Fibroblast of pulmonary artery (primary cell): ENCODE measurements around the gene PHTF2.
"Not testable (repeated sequence)": the region's sequence is repeated elsewhere in the genome, so short reads cannot be mapped to it uniquely, and the experiment has no call there.

ENCODE experiments used
- DNase-seq: peaks from one replicate; pipeline ENCODE4 v3.0.0-alpha.2; 2010; ENCODE audit warnings: low read depth
- H3K4me3 ChIP-seq: replicated peaks from 2 replicates; pipeline ENCODE4 v1.5.1; 2011; ENCODE audit warnings: low read depth, mild to moderate bottlenecking, control low read depth, low read length, moderate library complexity
- TF ChIP-seq, protein P1 (sequence below): IDR thresholded peaks from 2 replicates; pipeline ENCODE4 v1.5.1; 2011; ENCODE audit warnings: mild to moderate bottlenecking, control low read depth, low read length, inconsistent platforms; ENCODE audit errors: missing control alignments

PHTF2 gene

GRCh38 chr7:77866786-77867536, 68.4 kb downstream of the PHTF2 start:
- peak; percentile 72 for DNase-seq
- TF ChIP-seq, protein P1, sequence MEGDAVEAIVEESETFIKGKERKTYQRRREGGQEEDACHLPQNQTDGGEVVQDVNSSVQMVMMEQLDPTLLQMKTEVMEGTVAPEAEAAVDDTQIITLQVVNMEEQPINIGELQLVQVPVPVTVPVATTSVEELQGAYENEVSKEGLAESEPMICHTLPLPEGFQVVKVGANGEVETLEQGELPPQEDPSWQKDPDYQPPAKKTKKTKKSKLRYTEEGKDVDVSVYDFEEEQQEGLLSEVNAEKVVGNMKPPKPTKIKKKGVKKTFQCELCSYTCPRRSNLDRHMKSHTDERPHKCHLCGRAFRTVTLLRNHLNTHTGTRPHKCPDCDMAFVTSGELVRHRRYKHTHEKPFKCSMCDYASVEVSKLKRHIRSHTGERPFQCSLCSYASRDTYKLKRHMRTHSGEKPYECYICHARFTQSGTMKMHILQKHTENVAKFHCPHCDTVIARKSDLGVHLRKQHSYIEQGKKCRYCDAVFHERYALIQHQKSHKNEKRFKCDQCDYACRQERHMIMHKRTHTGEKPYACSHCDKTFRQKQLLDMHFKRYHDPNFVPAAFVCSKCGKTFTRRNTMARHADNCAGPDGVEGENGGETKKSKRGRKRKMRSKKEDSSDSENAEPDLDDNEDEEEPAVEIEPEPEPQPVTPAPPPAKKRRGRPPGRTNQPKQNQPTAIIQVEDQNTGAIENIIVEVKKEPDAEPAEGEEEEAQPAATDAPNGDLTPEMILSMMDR, result no peak
- H3K4me3 ChIP-seq, result no peak overlapping the region

GRCh38 chr7:77867537-77867865, 68.9 kb downstream of the PHTF2 start:
- no peak overlapping the region for H3K4me3 ChIP-seq
- TF ChIP-seq, protein P1, result no peak
- DNase-seq, result peak; percentile 28

DNA sequence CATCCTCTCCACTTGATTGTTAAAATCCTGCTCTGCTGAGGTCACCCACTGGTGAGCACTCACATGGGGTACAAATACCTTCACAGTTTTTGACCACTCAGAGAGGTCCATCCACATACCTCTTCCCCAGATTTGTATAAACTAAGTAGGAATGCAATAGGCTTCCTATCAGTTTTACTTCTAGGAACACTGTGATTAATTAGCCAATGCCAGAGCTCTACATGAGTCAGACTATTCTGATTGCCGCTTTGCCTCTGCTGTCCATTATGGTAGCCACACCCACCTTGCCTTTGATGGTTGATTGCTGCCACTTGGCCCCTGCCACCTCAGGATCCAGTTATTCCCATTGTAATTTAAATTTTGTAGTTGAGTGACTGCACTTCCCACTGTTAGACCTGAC, 73.7 kb downstream of the PHTF2 start:
- H3K4me3 ChIP-seq, DNase-seq: not testable (repeated sequence)

DNA sequence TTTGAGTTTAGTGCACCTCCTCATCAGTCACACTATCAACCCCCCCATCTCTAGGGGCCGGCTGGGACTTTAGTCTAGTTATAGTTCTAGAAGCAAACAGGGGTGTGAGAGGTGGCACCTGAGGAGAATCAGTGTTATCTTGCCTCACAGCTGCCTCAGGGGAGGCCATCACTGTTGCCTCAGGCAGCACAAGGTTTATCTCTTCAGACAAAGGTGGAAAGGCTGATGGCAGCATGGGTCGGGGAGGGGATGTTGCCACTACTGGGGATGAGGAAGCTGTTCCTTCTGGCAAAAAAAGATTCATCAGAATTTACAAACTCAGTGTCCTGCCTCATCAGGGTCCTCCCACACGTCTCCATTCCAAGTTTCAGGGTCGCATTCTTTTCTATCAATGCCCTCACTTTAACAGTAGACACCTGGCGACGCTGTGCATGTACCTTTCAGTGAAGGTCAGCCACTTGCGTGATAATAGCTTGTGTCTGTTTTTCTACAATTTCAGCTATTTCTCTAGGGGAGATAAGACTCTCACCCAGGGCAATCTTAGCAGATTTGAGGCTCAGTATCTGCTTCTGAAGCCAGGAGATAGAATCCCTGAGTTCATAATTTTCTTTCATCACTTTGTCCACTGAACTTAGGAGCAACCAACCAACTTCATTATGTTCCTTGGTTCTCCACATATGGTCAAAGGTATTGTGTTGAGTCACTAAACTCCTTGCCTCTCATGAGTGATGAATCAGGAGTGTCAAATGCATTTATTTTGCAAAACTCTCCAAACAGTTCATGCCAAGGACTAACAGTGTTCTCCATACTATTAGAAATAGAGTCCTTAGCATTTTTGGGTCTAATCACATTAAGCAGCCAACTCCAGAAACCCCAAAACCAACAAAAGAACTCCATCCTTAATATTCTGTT, 75.1 kb downstream of the PHTF2 start:
- DNase-seq, H3K4me3 ChIP-seq: not testable (repeated sequence)

GRCh38 chr7:77877791-77878190, 79.2 kb downstream of the PHTF2 start:
- TF ChIP-seq, protein P1, result no peak
- no peak overlapping the region for H3K4me3 ChIP-seq
- no peak for DNase-seq

DNA sequence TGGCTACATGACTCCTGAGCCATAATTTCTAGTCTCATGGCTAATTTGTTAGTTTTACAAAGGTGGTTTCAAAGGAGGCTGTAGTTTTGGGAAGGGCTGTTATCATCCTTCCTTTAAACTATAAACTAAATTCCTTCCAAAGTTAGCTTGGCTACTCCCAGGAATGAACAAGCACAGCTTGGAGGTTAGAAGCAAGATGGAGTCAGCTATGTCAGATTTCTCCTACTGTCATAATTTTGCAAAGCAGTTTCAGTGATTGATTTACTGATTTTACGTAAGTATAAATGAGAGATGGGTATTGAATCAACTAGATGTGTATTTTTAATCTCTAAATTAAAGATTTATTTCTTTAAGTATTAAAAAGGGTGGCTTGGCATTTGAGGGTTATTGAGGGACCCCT, 79.9 kb downstream of the PHTF2 start:
- TF ChIP-seq, protein P1, result no peak
- no peak overlapping the region for H3K4me3 ChIP-seq
- no peak for DNase-seq

GRCh38 chr7:77879272-77879671, 80.7 kb downstream of the PHTF2 start:
- peak; percentile 25 for DNase-seq
- no peak overlapping the region for H3K4me3 ChIP-seq
- TF ChIP-seq, protein P1, result no peak
